Suprapubic skin (tissue), 4 donors: ENCODE results near the gene FOXJ3. TPM values are rescaled to one million over a fixed set of nuclear protein-coding genes. Genes with fewer than 3 reads are reported as not detected.

Experiments used
- DNase-seq, 2 donors: peaks; one replicate each; pipeline ENCODE4 v3.0.0-alpha.2; 2019; ENCODE audit warnings: low spot score in 2 of 2
- H3K27ac ChIP-seq: fragments of 200-600 bp; sonication (generic); one replicate; pipeline ENCODE4 v1.5.1; 2019
- H3K27me3 ChIP-seq: fragments of 200-600 bp; sonication (generic); one replicate; pipeline ENCODE4 v1.5.1; 2019
- H3K36me3 ChIP-seq: fragments of 200-600 bp; sonication (generic); one replicate; pipeline ENCODE4 v1.5.1; 2019
- H3K4me1 ChIP-seq: fragments of 200-600 bp; sonication (generic); one replicate; pipeline ENCODE4 v1.5.1; 2019
- H3K4me3 ChIP-seq: fragments of 200-600 bp; sonication (generic); one replicate; pipeline ENCODE4 v1.5.1; 2019; ENCODE audit warnings: mild to moderate bottlenecking
- H3K9me3 ChIP-seq: fragments of 200-600 bp; sonication (generic); one replicate; pipeline ENCODE4 v1.5.1; 2019
- CTCF ChIP-seq, 2 donors: fragments of 200-600 bp in 1 of 2; fragments of 450-650 bp in 1 of 2; sonication (generic) in 1 of 2; IDR thresholded peaks; one replicate each; pipeline ENCODE4 v1.5.1; 2016 to 2019; ENCODE audit warnings: antibody characterized with exemption in 2 of 2, mild to moderate bottlenecking in 1 of 2, moderate library complexity in 1 of 2
- EP300 ChIP-seq: sonication (generic); formaldehyde crosslinking; IDR thresholded peaks from one replicate; pipeline ENCODE4 v1.6.1; 2017; ENCODE audit warnings: antibody characterized with exemption
- POLR2A ChIP-seq, 2 donors: fragments of 450-650 bp; IDR thresholded peaks; one replicate each; pipeline ENCODE4 v1.6.1; 2017; ENCODE audit warnings: antibody characterized with exemption in 2 of 2, mild to moderate bottlenecking in 2 of 2, moderate library complexity in 2 of 2
- POLR2AphosphoS5 ChIP-seq, 3 donors: sonication (generic); formaldehyde crosslinking; IDR thresholded peaks; one replicate each; pipeline ENCODE4 v1.6.1; 2017; ENCODE audit warnings: antibody characterized with exemption in 3 of 3
- WGBS: methylation state at CpG from one replicate; pipeline ENCODE4 v1.1.5; 2018; 5-methylcytosine and 5-hydroxymethylcytosine counted together
- total RNA-seq, 4 donors: library from RNA; depleted of rRNA; stranded (reverse); fragments of >200 nt; gene quantifications; one replicate each; pipeline ENCODE4 v1.1.0, GENCODE V29; 2016

FOXJ3 gene
- total RNA-seq, 4 donors from 2014 or later = 37.0 to 71.0 (median 41.1) TPM

GRCh38 chr1:42186152-42186551, 148.9 kb downstream of the FOXJ3 start:
- TF ChIP-seq CTCF (IDR thresholded peaks at IDR 0.05) (no peak), POLR2A (IDR thresholded peaks at IDR 0.05) (no peak), POLR2AphosphoS5 (IDR thresholded peaks at IDR 0.05) (no peak), EP300 (no peak)
- Histone ChIP-seq H3K27me3 (no peaks in the 10 kb centered on the region), H3K4me1 (no peaks in the 10 kb centered on the region), H3K27ac (no peak overlapping the region), H3K9me3 (no peaks in the 10 kb centered on the region), H3K4me3 (no peak overlapping the region), H3K36me3 (peaks cover 42% of the 10 kb centered on the region)
- 73% methylated on average over 3 of the region's 3 CpGs for WGBS
- no peak for DNase-seq

- H3K27me3 ChIP-seq = no peaks in the 10 kb centered on the region
- no peaks in the 10 kb centered on the region for H3K4me1 ChIP-seq
- H3K9me3 ChIP-seq = no peaks in the 10 kb centered on the region
- WGBS = 80% methylated on average over 3 of the region's 3 CpGs
- no peak for DNase-seq
- H3K4me3 ChIP-seq = no peak overlapping the region
- TF ChIP-seq EP300 (no peak), POLR2AphosphoS5 (IDR thresholded peaks at IDR 0.05) (no peak), CTCF (IDR thresholded peaks at IDR 0.05) (no peak), POLR2A (IDR thresholded peaks at IDR 0.05) (no peak)
- peaks cover 34% of the 10 kb centered on the region for H3K36me3 ChIP-seq
- H3K27ac ChIP-seq = no peak overlapping the region
Measured at GRCh38 chr1:42184616-42185015, 150.4 kb downstream of the FOXJ3 start.

- no peaks in the 10 kb centered on the region for H3K4me1 ChIP-seq
- H3K4me3 ChIP-seq = no peak overlapping the region
- H3K27ac ChIP-seq = no peak overlapping the region
- TF ChIP-seq POLR2AphosphoS5 (IDR thresholded peaks at IDR 0.05) = no peak
- no peak for TF ChIP-seq EP300
- no peak for TF ChIP-seq POLR2A (IDR thresholded peaks at IDR 0.05)
- TF ChIP-seq CTCF (IDR thresholded peaks at IDR 0.05) = no peak
- H3K36me3 ChIP-seq = peaks cover 28% of the 10 kb centered on the region
- no peak for DNase-seq
- H3K27me3 ChIP-seq = no peaks in the 10 kb centered on the region
- no peaks in the 10 kb centered on the region for H3K9me3 ChIP-seq
- 90% methylated on average over 6 of the region's 6 CpGs for WGBS
Measured at GRCh38 chr1:42183957-42184268, 151.1 kb downstream of the FOXJ3 start.

GRCh38 chr1:42183210-42183956, 151.7 kb downstream of the FOXJ3 start:
- TF ChIP-seq CTCF (IDR thresholded peaks at IDR 0.05) (no peak), POLR2AphosphoS5 (IDR thresholded peaks at IDR 0.05) (no peak), POLR2A (IDR thresholded peaks at IDR 0.05) (no peak), EP300 (no peak)
- Histone ChIP-seq H3K36me3 (peaks cover 23% of the 10 kb centered on the region), H3K27ac (no peak overlapping the region), H3K27me3 (no peaks in the 10 kb centered on the region), H3K4me1 (no peaks in the 10 kb centered on the region), H3K9me3 (no peaks in the 10 kb centered on the region), H3K4me3 (no peak overlapping the region)
- no peak for DNase-seq
- WGBS = 93% methylated on average over 7 of the region's 7 CpGs

GRCh38 chr1:42181687-42182086, 153.3 kb downstream of the FOXJ3 start:
- 83% methylated on average over 4 of the region's 4 CpGs for WGBS
- TF ChIP-seq EP300 = no peak
- TF ChIP-seq CTCF (IDR thresholded peaks at IDR 0.05) = no peak
- no peak for TF ChIP-seq POLR2AphosphoS5 (IDR thresholded peaks at IDR 0.05)
- TF ChIP-seq POLR2A (IDR thresholded peaks at IDR 0.05) = no peak
- H3K4me3 ChIP-seq = no peak overlapping the region

More at GRCh38 chr1:42181687-42182086, 153.3 kb downstream of the FOXJ3 start:
- H3K9me3 ChIP-seq = no peaks in the 10 kb centered on the region
- no peaks in the 10 kb centered on the region for H3K27me3 ChIP-seq
- DNase-seq = no peak
- H3K36me3 ChIP-seq = peaks cover 12% of the 10 kb centered on the region
- H3K4me1 ChIP-seq = peaks cover 8% of the 10 kb centered on the region
- no peak overlapping the region for H3K27ac ChIP-seq
